Vagina (tissue), 2 donors: Measurements from ENCODE around the gene ANKRD10.
"Not testable (repeated sequence)": the region's sequence is repeated elsewhere in the genome, so short reads cannot be mapped to it uniquely, and the experiment has no call there.

Experiments used
- CTCF ChIP-seq, 3 experiments: fragments of 450-650 bp in 2 of 3; fragments of 200-600 bp in 1 of 3; sonication (generic) in 1 of 3; IDR thresholded peaks; one replicate each; pipeline ENCODE4 v1.5.1; 2017 to 2019; ENCODE audit warnings: antibody characterized with exemption in 3 of 3, mild to moderate bottlenecking in 2 of 3, moderate library complexity in 2 of 3
- POLR2A ChIP-seq, 2 donors: fragments of 450-650 bp; IDR thresholded peaks; one replicate each; pipeline ENCODE4 v1.6.1; 2017; ENCODE audit warnings: antibody characterized with exemption in 2 of 2, mild to moderate bottlenecking in 2 of 2, moderate library complexity in 2 of 2

DNA sequence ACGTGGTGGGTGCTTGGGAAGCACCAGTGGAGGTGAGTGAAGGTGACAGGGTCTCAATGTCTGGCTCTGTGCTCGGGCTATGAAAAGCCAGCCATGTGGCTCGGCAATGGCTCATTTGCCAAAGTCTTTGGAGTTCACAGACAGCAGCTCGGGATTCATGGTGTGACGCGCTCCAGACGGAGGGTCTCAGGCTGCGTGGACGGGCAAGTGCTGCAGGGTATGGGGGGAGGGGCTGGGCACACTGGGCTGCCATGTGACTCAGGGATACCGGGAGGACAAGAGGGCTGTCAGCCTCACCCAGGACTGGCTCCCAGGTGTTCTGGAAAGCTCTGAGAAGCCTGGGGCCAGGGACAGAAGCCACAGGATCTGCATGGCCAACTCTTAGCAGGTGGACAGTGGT, 32.5 kb upstream of the ANKRD10 start:
- not testable (repeated sequence) for TF ChIP-seq CTCF, POLR2A (IDR thresholded peaks at IDR 0.05)
